SK-MEL-5 (cell line): ENCODE results near the gene PWWP2B. TPM values are rescaled to one million over a fixed set of nuclear protein-coding genes. Genes with fewer than 3 reads are reported as not detected.

Source experiments
- DNase-seq: peaks from one replicate; pipeline ENCODE4 v3.0.0-alpha.2; 2016; ENCODE audit warnings: low read depth, low spot score
- in situ Hi-C: cut with HindIII; loops from 2 replicates; pipeline ENCODE4 v1.10.0; 2016; ENCODE audit warnings: low sequenced_read_pairs, high pct_unique_total_duplicates, low pct_unique_long_range_greater_than_20kb
- total RNA-seq: library from RNA; depleted of rRNA; stranded (reverse); fragments of >200 nt; shearing (Covaris generic); gene quantifications from 2 replicates; pipeline ENCODE4 v1.2.3, GENCODE V29; 2014

The PWWP2B gene
- total RNA-seq, 1 experiment from 2014 or later, result 6.4 TPM

- in situ Hi-C loops, result no loop called here
Observed at GRCh38 chr10:132454296-132455198, 57.5 kb downstream of the PWWP2B start.

GRCh38 chr10:132455441-132455971, 58.5 kb downstream of the PWWP2B start:
- DNase-seq, result no peak
- in situ Hi-C loops, result no loop called here

More at GRCh38 chr10:132454296-132455198, 57.5 kb downstream of the PWWP2B start:
- no peak for DNase-seq

- no peak for DNase-seq
- in situ Hi-C loops, result no loop called here
Observed at GRCh38 chr10:132455986-132456847, 59.2 kb downstream of the PWWP2B start.

- DNase-seq, result no peak
- in situ Hi-C loops, result no loop called here
Observed at GRCh38 chr10:132456881-132457280, 59.9 kb downstream of the PWWP2B start.

GRCh38 chr10:132457328-132458070, 60.5 kb downstream of the PWWP2B start:
- in situ Hi-C loops, result no loop called here
- DNase-seq, result no peak

GRCh38 chr10:132458071-132458585, 61.1 kb downstream of the PWWP2B start:
- no peak for DNase-seq
- in situ Hi-C loops, result no loop called here

- DNase-seq, result peak; percentile 34
Observed at GRCh38 chr10:132458586-132459300, 61.7 kb downstream of the PWWP2B start.

GRCh38 chr10:132459301-132460003, 62.5 kb downstream of the PWWP2B start:
- no peak for DNase-seq
- in situ Hi-C loops, result no loop called here

More at GRCh38 chr10:132458586-132459300, 61.7 kb downstream of the PWWP2B start:
- in situ Hi-C loops, result no loop called here

- DNase-seq, result no peak
- in situ Hi-C loops, result no loop called here
Observed at GRCh38 chr10:132460071-132460470, 63.1 kb downstream of the PWWP2B start.

GRCh38 chr10:132460691-132461090, 63.7 kb downstream of the PWWP2B start:
- in situ Hi-C loops, result no loop called here
- no peak for DNase-seq

- in situ Hi-C loops, result no loop called here
- no peak for DNase-seq
Observed at GRCh38 chr10:132461103-132461682, 64.2 kb downstream of the PWWP2B start.

GRCh38 chr10:132461683-132462231, 64.8 kb downstream of the PWWP2B start:
- no peak for DNase-seq
- in situ Hi-C loops, result no loop called here

GRCh38 chr10:132462463-132463332, 65.7 kb downstream of the PWWP2B start:
- in situ Hi-C loops, result no loop called here
- DNase-seq, result no peak

GRCh38 chr10:132463333-132464255, 66.6 kb downstream of the PWWP2B start:
- in situ Hi-C loops, result no loop called here

More at GRCh38 chr10:132463333-132464255, 66.6 kb downstream of the PWWP2B start:
- peak; percentile 32 for DNase-seq
